ENCODE measurements around the gene ZNF611.
"Not testable (repeated sequence)": the region's sequence is repeated elsewhere in the genome, so short reads cannot be mapped to it uniquely, and the experiment has no call there.

Gene ZNF611

GRCh38 chr19:52679598-52679997 is 55.2 kb downstream of the ZNF611 start:
- DNase-seq (ENCODE audit: low read depth) = no peak
- H3K4me3 ChIP-seq (ENCODE audit: low read length) = no peak overlapping the region
- no peak for TF ChIP-seq CTCF (conservative IDR thresholded peaks at IDR 0.05; ENCODE audit: low read length)

- DNase-seq (ENCODE audit: low read depth); H3K4me3 ChIP-seq (ENCODE audit: low read length): not testable (repeated sequence)
Observed at GRCh38 chr19:52675239-52675638, 59.6 kb downstream of the ZNF611 start.

- DNase-seq (ENCODE audit: low read depth) = peak; percentile 33
- H3K4me3 ChIP-seq (ENCODE audit: low read length) = no peak overlapping the region
- TF ChIP-seq CTCF (conservative IDR thresholded peaks at IDR 0.05; ENCODE audit: low read length) = no peak
Observed at GRCh38 chr19:52673014-52673413, 61.8 kb downstream of the ZNF611 start.

GRCh38 chr19:52670046-52670445 is 64.8 kb downstream of the ZNF611 start:
- H3K4me3 ChIP-seq (ENCODE audit: low read length) = no peak overlapping the region
- no peak for DNase-seq (ENCODE audit: low read depth)
- TF ChIP-seq CTCF (conservative IDR thresholded peaks at IDR 0.05; ENCODE audit: low read length) = no peak

- TF ChIP-seq CTCF (conservative IDR thresholded peaks at IDR 0.05; ENCODE audit: low read length) = no peak
- no peak overlapping the region for H3K4me3 ChIP-seq (ENCODE audit: low read length)
- DNase-seq (ENCODE audit: low read depth) = no peak
Observed at GRCh38 chr19:52669586-52669985, 65.3 kb downstream of the ZNF611 start.

GRCh38 chr19:52667972-52668371 is 66.9 kb downstream of the ZNF611 start:
- no peak overlapping the region for H3K4me3 ChIP-seq (ENCODE audit: low read length)
- TF ChIP-seq CTCF (conservative IDR thresholded peaks at IDR 0.05; ENCODE audit: low read length) = no peak
- no peak for DNase-seq (ENCODE audit: low read depth)

- H3K4me3 ChIP-seq (ENCODE audit: low read length) = no peak overlapping the region
- TF ChIP-seq CTCF (conservative IDR thresholded peaks at IDR 0.05; ENCODE audit: low read length) = no peak
- DNase-seq (ENCODE audit: low read depth) = no peak
Observed at GRCh38 chr19:52666506-52666905, 68.3 kb downstream of the ZNF611 start.

- TF ChIP-seq CTCF (conservative IDR thresholded peaks at IDR 0.05; ENCODE audit: low read length) = no peak
- no peak for DNase-seq (ENCODE audit: low read depth)
- no peak overlapping the region for H3K4me3 ChIP-seq (ENCODE audit: low read length)
Observed at GRCh38 chr19:52665529-52665928, 69.3 kb downstream of the ZNF611 start.

Measured in AG10803 (cell line).